HUES6 (cell line): Measurements from ENCODE around the gene MAPK14.

Experiments
- H3K27ac ChIP-seq: 2 replicates; pipeline ENCODE4 v1.7.0; 2013; ENCODE audit warnings: low read depth, mild to moderate bottlenecking, low read length, inconsistent platforms
- H3K27me3 ChIP-seq: 2 replicates; pipeline ENCODE4 v1.6.1; 2013; ENCODE audit warnings: low read length; ENCODE audit not compliant: control insufficient read depth, insufficient read depth
- H3K36me3 ChIP-seq: 2 replicates; pipeline ENCODE4 v1.6.1; 2013; ENCODE audit warnings: low read length; ENCODE audit not compliant: control insufficient read depth, insufficient read depth
- H3K4me1 ChIP-seq: 2 replicates; pipeline ENCODE4 v1.6.1; 2013; ENCODE audit warnings: low read length; ENCODE audit not compliant: control insufficient read depth, insufficient read depth
- H3K4me3 ChIP-seq: 2 replicates; pipeline ENCODE4 v1.5.1; 2013; ENCODE audit warnings: low read depth, low read length
- H3K9ac ChIP-seq: one replicate; pipeline ENCODE4 v1.6.1; 2013; ENCODE audit warnings: mild to moderate bottlenecking, low read length
- H3K9me3 ChIP-seq: 2 replicates; pipeline ENCODE4 v1.6.1; 2013; ENCODE audit warnings: low read depth, low read length; ENCODE audit not compliant: control insufficient read depth, insufficient read depth

MAPK14 gene

DNA sequence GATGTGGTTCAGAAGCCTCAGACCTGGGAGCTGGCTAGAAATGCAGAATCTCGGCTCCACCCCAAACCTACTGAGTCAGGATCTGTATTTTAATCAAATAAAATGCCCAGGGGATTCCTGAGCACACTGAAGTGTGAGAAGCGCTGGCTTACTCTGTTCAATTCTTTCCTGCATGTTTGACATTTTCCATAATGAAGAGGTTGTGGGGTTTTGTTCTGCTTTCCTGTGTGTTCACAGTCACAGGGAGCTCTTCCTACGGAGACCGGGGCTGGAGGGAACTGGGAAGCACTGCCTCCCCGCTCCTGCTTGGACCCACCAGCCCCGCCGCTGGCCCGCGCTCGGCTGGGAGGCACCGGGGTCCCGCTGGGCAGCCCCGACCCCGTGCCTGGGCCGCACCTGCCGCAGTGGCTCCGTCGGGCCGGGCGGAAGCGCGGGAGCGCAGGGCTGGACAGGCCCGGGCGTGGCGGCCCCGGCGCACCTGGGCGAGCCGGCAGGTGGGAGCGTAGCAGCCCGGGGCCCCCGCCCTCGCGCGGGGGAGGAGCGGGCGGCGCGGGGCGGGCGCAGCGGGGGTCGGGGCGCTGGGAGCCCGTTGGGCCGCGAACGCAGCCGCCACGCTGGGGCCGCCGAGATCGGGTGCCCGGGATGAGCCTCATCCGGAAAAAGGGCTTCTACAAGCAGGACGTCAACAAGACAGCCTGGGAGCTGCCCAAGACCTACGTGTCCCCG is 102.5 kb downstream of the MAPK14 start, which contains the start of gene MAPK13:
Gene MAPK13 (plus strand): TSS at position 573 of the 726 bp plus-strand sequence. CDS start 70 bp downstream, at position 643.
- Histone ChIP-seq H3K9me3 (no peaks in the 10 kb centered on the region), H3K9ac (peak within 1 kb of the TSS; percentile 35), H3K4me3 (peak within 1 kb of the TSS; percentile 53), H3K27ac (no peak within 1 kb of the TSS), H3K4me1 (peaks cover 34% of the 10 kb centered on the region), H3K36me3 (no peaks in the 10 kb centered on the region), H3K27me3 (peaks cover 11% of the 10 kb centered on the region)

DNA sequence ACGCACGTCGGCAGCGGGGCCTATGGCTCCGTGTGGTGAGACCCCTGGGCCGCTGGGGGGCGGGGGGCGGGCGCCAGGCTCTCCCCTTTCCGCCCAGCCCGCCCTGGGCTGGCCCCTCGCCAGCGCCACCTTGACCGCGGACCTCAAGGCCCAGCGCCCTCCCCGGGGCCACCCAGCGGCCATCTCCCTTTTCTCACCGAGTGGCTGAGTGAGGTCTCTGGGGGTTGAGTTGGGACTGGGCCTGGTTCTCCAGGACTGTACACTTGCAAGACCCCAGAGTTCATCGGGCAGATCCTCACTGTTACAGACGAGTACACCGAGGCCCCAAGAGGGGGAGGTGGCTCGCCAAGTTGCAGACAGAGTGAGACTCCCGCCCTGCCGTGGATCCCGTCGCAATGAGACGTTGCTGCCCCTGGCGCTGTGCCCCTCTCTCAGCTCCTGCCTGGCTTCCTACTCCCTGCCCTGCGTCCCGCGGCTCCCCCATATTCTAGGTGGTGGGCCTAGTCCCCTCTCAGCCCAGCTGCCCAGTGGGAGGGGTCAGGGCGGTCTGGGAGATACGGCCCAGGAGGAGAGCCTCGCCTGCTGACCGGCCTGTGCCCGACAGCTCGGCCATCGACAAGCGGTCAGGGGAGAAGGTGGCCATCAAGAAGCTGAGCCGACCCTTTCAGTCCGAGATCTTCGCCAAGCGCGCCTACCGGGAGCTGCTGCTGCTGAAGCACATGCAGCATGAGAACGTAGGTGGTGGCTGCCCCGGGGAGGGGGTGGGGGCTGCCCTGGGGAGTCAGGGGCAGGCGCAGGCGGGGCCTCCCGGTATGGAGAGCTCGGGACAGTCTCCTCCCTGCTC is 103.3 kb downstream of the MAPK14 start:
- peak overlapping the region; percentile 53 for H3K4me3 ChIP-seq
- H3K9me3 ChIP-seq: no peaks in the 10 kb centered on the region
- H3K36me3 ChIP-seq: no peaks in the 10 kb centered on the region
- peaks cover 34% of the 10 kb centered on the region for H3K4me1 ChIP-seq
- H3K9ac ChIP-seq: peak overlapping the region; percentile 6
- no peak overlapping the region for H3K27ac ChIP-seq
- peaks cover 11% of the 10 kb centered on the region for H3K27me3 ChIP-seq

GRCh38 chr6:36131511-36132245 is 104.1 kb downstream of the MAPK14 start:
- Histone ChIP-seq H3K27me3 (peaks cover 11% of the 10 kb centered on the region), H3K4me3 (peak overlapping the region; percentile 53; the same call in 1 of the 2 replicates), H3K27ac (no peak overlapping the region), H3K4me1 (peaks cover 32% of the 10 kb centered on the region), H3K36me3 (no peaks in the 10 kb centered on the region), H3K9ac (no peak overlapping the region), H3K9me3 (no peaks in the 10 kb centered on the region)

- H3K27ac ChIP-seq: no peak overlapping the region
- no peak overlapping the region for H3K9ac ChIP-seq
- H3K4me1 ChIP-seq: peaks cover 25% of the 10 kb centered on the region
- H3K4me3 ChIP-seq: no peak overlapping the region
- H3K36me3 ChIP-seq: no peaks in the 10 kb centered on the region
- H3K9me3 ChIP-seq: no peaks in the 10 kb centered on the region
- H3K27me3 ChIP-seq: peaks cover 11% of the 10 kb centered on the region
Observed at GRCh38 chr6:36132246-36132895, 104.8 kb downstream of the MAPK14 start.

DNA sequence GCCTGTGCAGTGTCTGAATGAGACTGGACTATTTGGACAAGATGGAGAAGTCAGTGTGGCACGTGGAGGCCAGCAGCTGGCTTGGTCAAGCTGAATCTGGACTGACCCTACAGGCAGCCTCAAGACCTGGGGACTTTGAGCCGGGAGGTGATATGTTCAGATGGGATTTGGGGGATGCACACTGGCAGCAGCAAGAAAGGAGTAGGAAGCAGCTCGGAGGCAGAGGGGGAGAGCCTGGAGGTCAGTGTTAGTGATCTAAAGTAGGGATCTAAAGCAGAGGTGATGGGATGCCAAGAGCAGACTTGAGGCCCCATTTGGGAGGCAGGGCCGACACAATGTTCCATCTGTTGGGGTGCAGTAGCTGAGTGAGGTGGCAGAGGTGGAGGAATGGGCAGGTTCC is 105.5 kb downstream of the MAPK14 start:
- no peak overlapping the region for H3K4me3 ChIP-seq
- peaks cover 23% of the 10 kb centered on the region for H3K4me1 ChIP-seq
- no peaks in the 10 kb centered on the region; the same call in 1 of the 2 replicates for H3K36me3 ChIP-seq
- no peaks in the 10 kb centered on the region for H3K9me3 ChIP-seq
- no peak overlapping the region for H3K9ac ChIP-seq
- H3K27me3 ChIP-seq: peaks cover 11% of the 10 kb centered on the region
- H3K27ac ChIP-seq: no peak overlapping the region

DNA sequence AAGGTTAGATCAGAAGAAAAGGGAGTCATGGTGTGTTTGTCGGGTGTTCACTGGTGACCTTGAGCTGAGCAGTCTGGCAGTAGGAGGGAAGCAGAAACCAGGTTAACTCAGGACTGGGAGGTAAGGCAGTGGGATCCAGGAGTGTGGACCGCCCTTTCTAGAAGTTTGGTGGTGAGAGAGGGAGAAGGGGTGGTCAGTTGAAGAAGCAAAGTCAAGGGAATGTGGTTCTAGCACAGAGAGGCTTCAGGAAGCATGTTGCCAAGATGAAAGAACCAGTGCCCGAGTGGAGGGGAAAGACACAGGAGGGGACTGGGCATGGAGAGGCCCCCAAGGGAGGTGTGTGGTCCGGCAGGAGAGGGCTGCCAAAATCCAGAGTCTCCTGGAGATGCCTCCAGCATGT is 106.3 kb downstream of the MAPK14 start:
- no peak overlapping the region for H3K27ac ChIP-seq
- peaks cover 3% of the 10 kb centered on the region; the same call in 1 of the 2 replicates for H3K36me3 ChIP-seq
- H3K9ac ChIP-seq: no peak overlapping the region

DNA sequence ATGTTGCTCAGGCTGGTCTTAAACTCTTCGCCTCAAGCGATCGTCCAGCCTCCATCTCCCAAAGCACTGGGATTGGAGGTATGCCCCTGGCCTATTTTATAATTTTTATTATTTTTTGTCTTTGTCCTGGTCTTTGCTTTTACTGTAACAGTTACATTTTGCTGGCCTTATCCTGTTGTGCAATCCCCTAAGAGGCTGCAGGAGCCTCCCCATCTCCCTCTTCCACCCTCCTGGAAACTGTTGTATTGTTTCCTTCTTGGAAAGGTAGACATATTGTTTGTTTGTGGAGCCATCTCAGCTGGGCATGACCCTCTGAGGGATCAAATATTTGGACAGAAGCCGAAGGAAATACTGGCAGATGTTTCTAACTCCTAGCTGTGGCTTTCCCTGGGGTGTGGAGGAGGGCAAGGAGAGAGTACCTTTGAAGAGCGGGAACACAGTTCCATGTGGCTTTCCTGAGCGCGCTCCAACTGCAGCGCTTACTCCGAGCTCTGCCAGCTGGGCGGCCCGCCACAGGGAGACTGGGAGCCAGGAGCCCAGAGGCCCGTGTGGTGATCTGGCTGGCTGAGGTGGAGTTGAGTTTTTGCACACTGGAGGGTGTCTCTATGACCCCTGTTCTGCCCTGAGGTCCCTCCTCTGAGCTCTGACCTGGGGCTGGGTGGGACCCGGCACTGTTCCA is 107.6 kb downstream of the MAPK14 start:
- H3K4me3 ChIP-seq: no peak overlapping the region
- H3K9ac ChIP-seq: no peak overlapping the region
- no peak overlapping the region for H3K27ac ChIP-seq
- peaks cover 5% of the 10 kb centered on the region for H3K27me3 ChIP-seq
- H3K36me3 ChIP-seq: peaks cover 3% of the 10 kb centered on the region; the same call in 1 of the 2 replicates
- H3K9me3 ChIP-seq: no peaks in the 10 kb centered on the region
- H3K4me1 ChIP-seq: peaks cover 25% of the 10 kb centered on the region

More for the DNA sequence above, 106.3 kb downstream of the MAPK14 start:
- Histone ChIP-seq H3K4me3 (no peak overlapping the region), H3K9me3 (no peaks in the 10 kb centered on the region), H3K27me3 (peaks cover 11% of the 10 kb centered on the region), H3K4me1 (peaks cover 23% of the 10 kb centered on the region)

DNA sequence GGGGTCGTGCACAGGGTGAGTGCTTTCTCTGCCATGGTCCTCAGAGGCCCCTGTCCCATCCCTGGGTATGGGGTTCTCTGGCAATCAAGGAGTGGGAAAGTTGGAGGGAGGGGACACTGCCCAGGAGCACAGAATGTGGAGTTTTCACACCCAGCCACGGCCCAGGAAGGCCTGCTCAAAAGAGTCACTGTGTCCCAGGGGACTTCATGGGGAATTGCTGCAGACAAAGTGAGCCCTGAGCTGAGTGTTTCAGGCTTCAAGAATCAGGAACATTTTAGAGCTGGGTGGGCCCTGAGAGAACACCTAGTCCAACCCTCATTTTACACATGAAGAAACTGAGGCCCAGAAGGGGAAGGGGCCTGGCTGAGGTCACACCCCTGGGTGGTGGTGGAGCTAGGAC is 108.4 kb downstream of the MAPK14 start:
- no peak overlapping the region for H3K4me3 ChIP-seq
- H3K36me3 ChIP-seq: peaks cover 3% of the 10 kb centered on the region; the same call in 1 of the 2 replicates
- no peak overlapping the region for H3K27ac ChIP-seq
- H3K4me1 ChIP-seq: peaks cover 25% of the 10 kb centered on the region
- H3K9me3 ChIP-seq: no peaks in the 10 kb centered on the region
- peaks cover 2% of the 10 kb centered on the region for H3K27me3 ChIP-seq
- no peak overlapping the region for H3K9ac ChIP-seq

DNA sequence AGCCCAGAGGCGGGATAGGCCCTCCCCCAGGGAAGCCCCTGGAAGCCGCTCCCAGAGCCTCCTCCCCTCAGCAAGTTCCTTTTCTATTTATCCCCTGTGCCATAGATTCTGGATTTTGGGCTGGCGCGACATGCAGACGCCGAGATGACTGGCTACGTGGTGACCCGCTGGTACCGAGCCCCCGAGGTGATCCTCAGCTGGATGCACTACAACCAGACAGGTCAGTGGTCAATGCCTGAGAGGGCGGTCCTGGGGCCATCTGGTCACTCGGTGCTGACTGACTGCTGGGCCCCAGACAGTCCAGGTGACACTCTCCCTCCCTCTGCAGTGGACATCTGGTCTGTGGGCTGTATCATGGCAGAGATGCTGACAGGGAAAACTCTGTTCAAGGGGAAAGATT is 108.9 kb downstream of the MAPK14 start:
- Histone ChIP-seq H3K36me3 (peaks cover 3% of the 10 kb centered on the region; the same call in 1 of the 2 replicates), H3K9me3 (no peaks in the 10 kb centered on the region), H3K27ac (no peak overlapping the region), H3K9ac (no peak overlapping the region), H3K27me3 (no peaks in the 10 kb centered on the region), H3K4me3 (no peak overlapping the region), H3K4me1 (peaks cover 21% of the 10 kb centered on the region)

GRCh38 chr6:36138667-36139066 is 111.1 kb downstream of the MAPK14 start:
- Histone ChIP-seq H3K27me3 (no peaks in the 10 kb centered on the region), H3K9ac (no peak overlapping the region), H3K36me3 (peaks cover 3% of the 10 kb centered on the region; the same call in 1 of the 2 replicates), H3K4me1 (peaks cover 11% of the 10 kb centered on the region), H3K9me3 (no peaks in the 10 kb centered on the region), H3K4me3 (no peak overlapping the region), H3K27ac (no peak overlapping the region)
